ENCODE measurements around the gene SLC22A23. TPM values are rescaled to one million over a fixed set of nuclear protein-coding genes. Genes with fewer than 3 reads are reported as not detected.

Gene SLC22A23
- total RNA-seq, 1 donor from 2014 or later, result 0.52 TPM

DNA sequence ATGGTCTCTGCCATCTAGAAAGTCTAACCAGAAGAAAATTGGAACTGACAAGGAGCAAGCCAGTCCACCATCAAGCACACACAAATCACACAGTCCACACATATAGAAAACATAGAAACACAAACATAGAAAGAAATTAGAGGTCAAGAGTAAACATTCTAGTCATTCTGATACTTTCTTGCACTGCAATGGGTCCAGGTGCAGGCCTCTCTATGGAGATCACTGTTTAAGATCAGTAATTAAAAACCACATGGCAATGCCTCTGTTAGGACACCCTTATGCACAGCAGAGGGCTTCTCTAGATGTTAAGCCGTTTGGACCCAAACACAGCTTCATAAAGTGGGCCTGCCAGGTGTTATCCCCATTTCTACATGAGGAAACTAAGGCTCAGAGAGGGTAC lies 42.8 kb upstream of the SLC22A23 start:
- TF ChIP-seq, protein P1, sequence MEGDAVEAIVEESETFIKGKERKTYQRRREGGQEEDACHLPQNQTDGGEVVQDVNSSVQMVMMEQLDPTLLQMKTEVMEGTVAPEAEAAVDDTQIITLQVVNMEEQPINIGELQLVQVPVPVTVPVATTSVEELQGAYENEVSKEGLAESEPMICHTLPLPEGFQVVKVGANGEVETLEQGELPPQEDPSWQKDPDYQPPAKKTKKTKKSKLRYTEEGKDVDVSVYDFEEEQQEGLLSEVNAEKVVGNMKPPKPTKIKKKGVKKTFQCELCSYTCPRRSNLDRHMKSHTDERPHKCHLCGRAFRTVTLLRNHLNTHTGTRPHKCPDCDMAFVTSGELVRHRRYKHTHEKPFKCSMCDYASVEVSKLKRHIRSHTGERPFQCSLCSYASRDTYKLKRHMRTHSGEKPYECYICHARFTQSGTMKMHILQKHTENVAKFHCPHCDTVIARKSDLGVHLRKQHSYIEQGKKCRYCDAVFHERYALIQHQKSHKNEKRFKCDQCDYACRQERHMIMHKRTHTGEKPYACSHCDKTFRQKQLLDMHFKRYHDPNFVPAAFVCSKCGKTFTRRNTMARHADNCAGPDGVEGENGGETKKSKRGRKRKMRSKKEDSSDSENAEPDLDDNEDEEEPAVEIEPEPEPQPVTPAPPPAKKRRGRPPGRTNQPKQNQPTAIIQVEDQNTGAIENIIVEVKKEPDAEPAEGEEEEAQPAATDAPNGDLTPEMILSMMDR (conservative IDR thresholded peaks at IDR 0.05; ENCODE audit: low read depth, low read length), result no peak
- no peak for DNase-seq (ENCODE audit: low read depth)

DNA sequence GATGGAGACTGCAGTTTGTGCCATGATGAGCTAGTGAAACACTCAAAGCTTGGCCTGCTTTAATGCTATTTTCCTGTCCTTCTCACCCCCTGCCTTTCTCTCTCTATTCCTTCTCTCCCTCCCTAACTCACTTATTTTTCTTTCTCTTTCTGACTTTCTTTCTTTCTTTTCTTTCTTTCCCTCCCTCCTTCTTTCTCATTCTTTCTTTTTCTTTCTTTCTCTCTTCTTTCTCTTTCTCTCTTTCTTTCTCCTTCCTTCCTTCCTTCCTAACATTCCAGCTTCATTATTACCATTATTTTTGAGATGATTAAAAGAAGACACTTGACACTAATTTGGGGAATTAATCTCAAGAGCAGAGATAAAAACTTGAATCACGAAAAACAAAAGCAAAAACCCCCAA lies 39.5 kb upstream of the SLC22A23 start:
- DNase-seq (ENCODE audit: low read depth), result no peak
- no peak overlapping the region for H3K4me3 ChIP-seq (ENCODE audit: low read depth, low read length)
- TF ChIP-seq, protein P1 (conservative IDR thresholded peaks at IDR 0.05; ENCODE audit: low read depth, low read length), result no peak

More for the DNA sequence above, 42.8 kb upstream of the SLC22A23 start:
- H3K4me3 ChIP-seq (ENCODE audit: low read depth, low read length), result no peak overlapping the region

DNA sequence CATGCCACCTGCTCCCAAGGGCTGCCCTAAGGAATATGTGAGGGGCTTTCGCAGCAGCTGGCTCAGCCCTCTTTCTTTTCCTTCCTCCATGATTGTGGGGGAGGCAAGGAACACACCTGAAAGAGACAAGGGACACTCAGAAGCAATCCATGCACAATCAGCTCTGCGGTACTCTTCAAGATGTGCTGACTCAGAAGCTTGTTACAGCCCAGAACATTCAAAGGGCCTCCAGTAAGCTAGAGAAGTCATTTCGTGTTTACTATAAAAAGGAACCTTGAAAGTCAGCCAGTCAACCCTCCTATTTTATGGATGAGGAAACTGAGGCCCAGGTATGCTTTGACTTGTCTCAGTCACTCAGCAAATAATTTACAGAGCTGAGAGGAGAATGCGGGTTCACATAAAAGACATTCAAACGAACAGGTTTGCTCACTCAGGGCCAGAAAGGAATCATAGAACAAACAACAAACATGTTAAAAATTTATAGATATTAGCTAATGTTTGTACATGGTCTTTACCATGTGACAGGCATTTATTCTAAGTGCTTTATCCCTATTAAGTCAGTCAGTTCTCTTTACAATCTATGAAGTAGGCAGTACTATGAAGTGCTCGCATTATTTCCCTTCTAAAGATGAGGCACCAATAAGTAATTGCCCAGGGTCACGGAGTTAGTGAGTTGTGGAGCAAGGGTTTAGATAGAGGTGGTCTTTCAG lies 37.7 kb upstream of the SLC22A23 start:
- DNase-seq (ENCODE audit: low read depth), result no peak
- TF ChIP-seq, protein P1 (conservative IDR thresholded peaks at IDR 0.05; ENCODE audit: low read depth, low read length), result no peak

DNA sequence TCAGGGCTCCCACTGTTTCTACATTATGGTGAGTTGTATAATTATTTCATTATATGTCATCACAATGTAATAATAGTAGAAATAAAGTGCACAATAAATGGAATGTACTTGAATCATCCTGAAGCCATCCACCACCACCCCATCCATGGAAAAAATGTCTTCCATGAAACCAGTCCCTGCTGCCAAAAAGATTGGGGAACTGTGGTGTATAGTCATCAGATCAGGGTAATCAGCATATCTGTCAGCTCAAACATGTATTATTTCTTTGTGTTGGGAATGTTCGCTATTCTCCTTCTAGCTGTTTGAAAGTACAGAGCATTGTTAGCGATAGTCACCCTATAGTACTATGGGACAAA lies 33.8 kb upstream of the SLC22A23 start:
- no peak for DNase-seq (ENCODE audit: low read depth)
- H3K4me3 ChIP-seq (ENCODE audit: low read depth, low read length), result no peak overlapping the region
- TF ChIP-seq, protein P1 (conservative IDR thresholded peaks at IDR 0.05; ENCODE audit: low read depth, low read length), result no peak

More for the DNA sequence above, 37.7 kb upstream of the SLC22A23 start:
- H3K4me3 ChIP-seq (ENCODE audit: low read depth, low read length), result no peak overlapping the region

DNA sequence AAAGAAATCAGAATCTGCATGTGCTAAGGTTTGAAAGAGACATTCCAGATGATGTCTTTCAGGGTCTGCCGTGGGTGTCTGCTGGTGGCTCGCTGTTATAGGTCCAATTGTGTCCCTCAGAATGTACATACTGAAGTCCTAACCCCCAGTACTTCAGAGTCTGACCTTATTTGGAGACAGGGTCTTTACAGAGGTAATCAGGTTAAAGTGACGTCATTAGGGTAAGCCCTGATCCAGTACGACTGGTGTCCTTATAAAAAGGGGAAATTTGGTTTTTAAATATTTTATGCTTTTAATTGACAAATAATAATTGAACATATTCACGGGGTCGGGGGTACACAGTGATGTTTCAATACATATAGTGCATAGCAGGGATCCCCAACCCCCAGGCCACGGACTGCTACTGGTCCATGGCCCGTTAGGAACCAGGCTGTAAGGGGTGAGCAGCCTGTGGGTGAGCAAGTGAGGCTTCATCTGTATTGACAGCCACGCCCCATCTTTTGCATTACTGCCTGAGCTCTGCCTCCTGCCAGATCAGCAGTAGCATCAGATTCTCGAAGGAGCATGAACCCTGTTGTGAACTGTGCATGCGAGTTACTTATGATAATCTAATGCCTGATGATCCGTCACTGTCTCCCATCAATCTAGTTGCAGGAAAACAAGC lies 33.2 kb upstream of the SLC22A23 start:
- H3K4me3 ChIP-seq (ENCODE audit: low read depth, low read length), result no peak overlapping the region
- TF ChIP-seq, protein P1 (conservative IDR thresholded peaks at IDR 0.05; ENCODE audit: low read depth, low read length), result no peak

DNA sequence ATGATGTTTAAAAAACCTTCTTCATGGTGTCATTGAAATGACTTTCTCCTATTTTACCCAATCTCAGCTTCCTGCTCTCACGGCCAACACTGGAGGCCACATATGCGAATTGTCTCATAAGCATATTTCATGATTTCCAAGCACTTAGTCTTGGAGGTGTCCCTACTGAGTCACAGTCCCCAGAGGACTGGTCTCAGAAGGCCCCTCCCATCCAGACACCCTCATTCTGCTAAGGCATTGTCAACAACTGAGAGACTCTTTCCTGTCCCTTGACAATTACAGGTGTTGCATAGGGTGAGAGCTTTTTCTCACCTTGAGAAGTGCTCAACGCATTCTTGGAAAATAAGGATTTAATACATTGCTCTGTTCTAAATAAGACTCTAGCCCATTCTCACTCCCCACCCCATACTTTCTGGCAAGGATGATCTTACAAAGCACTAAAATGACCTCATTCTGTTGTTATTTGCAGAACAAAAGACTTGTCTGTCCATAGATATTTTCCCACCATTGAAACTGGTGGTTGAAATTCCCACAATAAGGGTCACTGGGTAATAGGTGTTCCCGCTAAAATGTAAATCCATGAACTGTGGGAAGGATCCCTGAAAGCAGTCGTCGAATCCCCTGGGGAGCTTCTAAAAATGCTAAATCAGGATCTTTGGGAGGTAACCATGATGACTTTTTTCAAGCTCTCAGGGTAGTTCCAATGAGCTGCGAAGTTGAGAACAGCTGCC lies 32.3 kb upstream of the SLC22A23 start:
- TF ChIP-seq, protein P1 (conservative IDR thresholded peaks at IDR 0.05; ENCODE audit: low read depth, low read length), result no peak
- DNase-seq (ENCODE audit: low read depth), result no peak
- no peak overlapping the region for H3K4me3 ChIP-seq (ENCODE audit: low read depth, low read length)

More for the DNA sequence above, 33.2 kb upstream of the SLC22A23 start:
- DNase-seq (ENCODE audit: low read depth), result no peak
